Stimulated activated CD4-positive, alpha-beta T cell treated with anti-CD3 and anti-CD28 coated beads, Interleukin-1b, Interleukin-23, amount 100 ng/mL, for 1 hour (primary cell): ENCODE measurements around the gene ACAP3.

Experiments used
- DNase-seq, 2 donors: peaks; one replicate each; pipeline ENCODE4 v3.0.0-alpha.2; 2020; ENCODE audit warnings: low read depth in 2 of 2

The ACAP3 gene

GRCh38 chr1:1245817-1246576, 61.7 kb downstream of the ACAP3 start:
- DNase-seq: no peak

DNA sequence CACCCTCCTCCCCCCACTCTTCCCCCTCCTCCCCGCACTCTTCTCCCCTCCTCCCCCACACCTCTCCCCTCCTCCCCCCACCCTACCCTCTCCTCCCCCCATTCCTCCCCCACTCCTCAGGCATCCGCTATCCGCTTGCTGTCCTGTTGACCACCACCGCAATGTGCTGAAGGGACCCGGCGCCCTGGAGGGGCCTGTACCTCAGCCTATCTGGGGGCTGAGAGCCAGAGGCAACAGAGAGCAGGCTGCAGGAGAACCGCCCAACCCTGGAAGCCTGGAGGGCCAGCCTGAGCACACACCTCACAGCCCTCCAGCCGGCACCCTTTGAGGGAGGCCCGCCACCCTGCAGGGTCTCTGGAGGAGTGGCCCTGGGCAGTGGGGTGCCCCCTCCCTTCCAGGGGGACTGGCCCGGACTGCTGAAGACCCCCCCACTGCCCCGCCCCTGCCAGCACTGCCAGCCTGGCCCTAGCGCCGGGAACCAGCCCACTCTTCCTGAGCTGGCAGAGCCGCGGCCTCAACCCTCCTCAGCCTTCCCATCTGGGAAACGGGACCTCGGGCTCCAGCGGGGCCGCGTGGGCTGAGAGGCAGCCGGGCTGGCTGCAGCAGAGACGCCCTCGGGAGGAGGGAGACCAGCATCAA, 62.4 kb downstream of the ACAP3 start:
- DNase-seq: no peak

DNA sequence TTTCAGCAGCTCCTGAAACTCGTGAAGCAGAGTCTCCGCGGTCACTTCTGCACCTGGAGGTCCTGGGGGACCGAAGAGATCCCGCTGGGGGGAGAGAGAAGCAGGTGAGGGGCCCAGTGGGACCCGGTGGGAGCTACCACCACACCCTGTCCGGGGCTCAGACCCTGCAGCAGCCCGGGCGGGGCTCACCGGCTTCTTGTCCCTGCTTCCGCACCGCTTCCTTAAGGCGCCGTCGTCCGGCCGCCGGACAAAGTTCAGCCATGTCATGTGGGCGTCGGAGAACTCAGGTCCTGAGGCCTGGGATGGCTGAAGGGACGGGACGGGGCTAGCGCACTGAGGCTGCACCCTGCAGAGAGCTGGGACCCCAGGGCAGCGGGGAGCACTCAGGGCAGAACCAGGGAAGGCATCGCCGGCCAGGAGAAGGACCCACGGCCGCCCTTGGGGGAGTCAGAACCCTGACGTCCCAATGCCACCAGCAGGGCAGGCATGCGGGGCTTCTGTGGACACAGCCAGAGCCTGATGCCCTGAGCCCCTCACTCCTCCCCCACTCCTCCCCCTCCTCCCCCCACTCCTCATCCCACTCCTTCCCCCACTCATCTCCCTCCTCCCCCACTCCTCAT, 63.4 kb downstream of the ACAP3 start:
- no peak for DNase-seq

DNA sequence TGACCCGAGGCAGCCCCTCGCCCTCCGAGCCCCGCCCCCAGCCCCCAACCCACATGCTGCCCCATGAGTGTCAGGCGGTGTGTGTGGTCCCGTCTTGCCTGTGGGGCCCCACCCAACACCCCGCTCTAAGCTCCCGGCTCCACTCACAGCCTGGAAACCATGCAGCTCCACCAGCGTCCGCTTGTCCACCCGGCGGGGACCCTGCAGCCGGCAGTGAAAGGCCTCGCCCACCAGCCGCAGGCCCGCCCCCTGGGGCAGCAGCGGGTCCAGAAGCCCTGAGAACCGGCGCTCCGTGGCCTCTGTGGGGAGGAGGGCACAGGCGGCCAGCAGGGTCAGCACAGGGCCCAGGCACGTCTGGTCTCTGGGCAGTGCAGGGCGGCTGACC, 63.9 kb downstream of the ACAP3 start:
- no peak for DNase-seq

DNA sequence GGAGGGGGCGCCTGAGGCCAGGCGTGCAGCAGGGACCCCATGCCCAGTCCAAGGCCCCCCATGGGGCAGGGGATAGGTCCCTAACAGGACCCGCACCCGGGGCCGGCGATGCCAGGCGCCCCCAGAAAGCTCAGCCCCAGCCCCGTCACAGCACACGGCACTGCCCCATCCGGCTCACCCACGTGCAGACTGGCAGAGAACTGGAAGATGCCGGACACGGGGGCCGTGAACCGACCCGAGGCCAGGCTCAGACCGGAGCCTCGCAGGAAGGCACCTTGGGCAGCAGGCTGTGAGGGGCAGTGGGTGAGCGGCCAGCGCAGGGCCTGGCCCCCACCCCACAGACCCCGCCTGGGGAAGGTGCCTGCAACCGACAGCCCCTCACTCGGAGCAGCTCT, 64.5 kb downstream of the ACAP3 start:
- DNase-seq: no peak

- no peak for DNase-seq
Observed at GRCh38 chr1:1242461-1243265, 65.1 kb downstream of the ACAP3 start.
